ENCODE data around the gene UTS2R. TPM values are rescaled to one million over a fixed set of nuclear protein-coding genes. Genes with fewer than 3 reads are reported as not detected.
A peak's percentile ranks its signal among the peaks of the same experiment; 100 is the strongest.

The UTS2R gene
- total and polyA plus RNA-seq, 2 of the 4 experiments (the other 2 are of a cell fraction) = not detected

DNA sequence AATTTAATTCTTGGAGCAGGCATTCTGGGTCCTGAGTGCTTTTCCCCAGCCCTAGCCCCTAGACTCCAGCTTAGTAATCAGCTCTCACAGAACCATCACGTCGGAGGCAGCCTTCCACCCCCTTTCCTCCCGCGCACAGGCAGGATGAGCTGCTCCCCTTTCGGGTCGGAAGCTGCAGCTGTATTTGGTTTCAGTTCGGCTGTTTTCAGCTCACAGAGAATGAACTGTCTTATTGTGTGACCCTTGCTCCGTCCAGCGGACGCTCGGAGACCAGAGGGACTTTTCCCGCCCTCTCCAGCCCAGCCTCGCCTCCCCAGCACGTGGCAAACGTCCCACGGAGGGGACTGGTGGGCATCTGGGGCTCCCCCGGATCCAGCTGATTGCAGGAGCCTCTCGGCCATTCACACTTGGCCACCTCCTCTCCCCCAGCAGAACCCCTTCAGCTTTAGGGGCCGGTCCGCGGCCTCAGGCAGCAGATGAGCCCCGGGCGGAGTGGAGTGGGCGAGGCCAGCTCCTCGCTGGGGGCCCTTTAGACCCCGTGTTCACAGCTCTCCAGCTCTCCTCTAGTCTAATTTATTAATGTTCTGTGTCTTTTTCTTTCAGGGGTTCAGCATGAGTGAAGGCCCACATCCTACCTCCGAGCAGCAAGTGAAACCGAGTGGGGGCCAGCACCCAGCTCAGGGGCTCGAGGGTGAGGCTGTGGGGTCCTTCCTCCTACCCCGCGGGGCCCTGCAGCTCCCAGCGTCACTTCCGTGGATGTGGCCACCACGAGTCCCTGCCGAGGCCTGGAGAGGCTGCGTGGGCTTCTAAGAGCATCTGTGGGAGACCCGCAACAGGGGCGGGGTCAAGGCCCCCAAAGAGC, 863 bp upstream of the UTS2R start:
- intact Hi-C loops (cut with micrococcal nuclease) (no loop called here), dilution Hi-C loops (cut with HindIII; ENCODE audit: low sequenced_read_pairs, unreplicated experiment) (no loop called here), in situ Hi-C loops (cut with MboI; ENCODE audit: low sequenced_read_pairs) (no loop called here)
- BruUV-seq (replicated peaks) = no TSS peak
- H3K9me3 ChIP-seq (ENCODE audit: control insufficient read depth, insufficient read depth, low read length) = no peaks in the 10 kb centered on the region
- peak overlapping the region; percentile 61 for H2AFZ ChIP-seq (replicated peaks; ENCODE audit: low read length, poor library complexity)
- no peak overlapping the region for H2BK5ac ChIP-seq (ENCODE audit: low read depth, low read length, poor library complexity, severe bottlenecking)
- H4K20me1 ChIP-seq (ENCODE audit: insufficient read depth, low read length) = no peaks in the 10 kb centered on the region
- no peak overlapping the region for H3K9ac ChIP-seq (ENCODE audit: low read depth, low read length)
- no peak overlapping the region for H3K14ac ChIP-seq (replicated peaks; ENCODE audit: low read depth, low read length)
- no peak overlapping the region for H2AK9ac ChIP-seq (replicated peaks; ENCODE audit: low read depth, low read length, poor library complexity)
- no peak overlapping the region for H3K23ac ChIP-seq (ENCODE audit: low read depth, low read length)
- H3K18ac ChIP-seq (ENCODE audit: low read depth, low read length) = no peak overlapping the region
- no peaks in the 10 kb centered on the region for H3K4me1 ChIP-seq (ENCODE audit: control insufficient read depth, insufficient read depth, low read length)
- no peak overlapping the region for H3K4ac ChIP-seq (ENCODE audit: low read depth, low read length)
- no peak overlapping the region for H4K91ac ChIP-seq (ENCODE audit: insufficient read depth, low read depth, low read length)
- H2BK20ac ChIP-seq (ENCODE audit: low read depth, low read length) = no peak overlapping the region
- ChIA-PET CTCF (interaction anchor here (0.6 kb wide), 1 partner anchor 8 kb away, joined by 6 read pairs; no protein-coding TSS in a partner anchor), POLR2A (ENCODE audit: unreplicated experiment) (no interaction called here)
- 32% methylated on average over 14 of the region's 38 CpGs; no CpG with 5 or more reads in 1 of the 2 experiments for WGBS, 2 experiments (ENCODE audit: extremely low coverage in 2 of 2, insufficient read length in 1 of 2)
- H3K27me3 ChIP-seq (ENCODE audit: control insufficient read depth, insufficient read depth, low read length) = peaks cover 63% of the 10 kb centered on the region
- no peak overlapping the region for H2AK5ac ChIP-seq (ENCODE audit: low read depth, low read length)
- H3K4me3 ChIP-seq (ENCODE audit: insufficient read depth, low read depth, low read length) = peak overlapping the region; percentile 7; the same call in 1 of the 2 replicates
- TF ChIP-seq NFE2L2 (IDR thresholded peaks at IDR 0.05; ENCODE audit: low read depth, low read length) (no peak), CHD1 (IDR thresholded peaks at IDR 0.05; ENCODE audit: low read depth, low read length) (no peak), RAD21 (IDR thresholded peaks at IDR 0.05; ENCODE audit: low read length) (no peak), RFX5 (IDR thresholded peaks at IDR 0.05; ENCODE audit: low read depth, low read length) (no peak), POLR2A (IDR thresholded peaks at IDR 0.05; ENCODE audit: low read depth, low read length) (no peak)
- TF ChIP-seq, protein P1, sequence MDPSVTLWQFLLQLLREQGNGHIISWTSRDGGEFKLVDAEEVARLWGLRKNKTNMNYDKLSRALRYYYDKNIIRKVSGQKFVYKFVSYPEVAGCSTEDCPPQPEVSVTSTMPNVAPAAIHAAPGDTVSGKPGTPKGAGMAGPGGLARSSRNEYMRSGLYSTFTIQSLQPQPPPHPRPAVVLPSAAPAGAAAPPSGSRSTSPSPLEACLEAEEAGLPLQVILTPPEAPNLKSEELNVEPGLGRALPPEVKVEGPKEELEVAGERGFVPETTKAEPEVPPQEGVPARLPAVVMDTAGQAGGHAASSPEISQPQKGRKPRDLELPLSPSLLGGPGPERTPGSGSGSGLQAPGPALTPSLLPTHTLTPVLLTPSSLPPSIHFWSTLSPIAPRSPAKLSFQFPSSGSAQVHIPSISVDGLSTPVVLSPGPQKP (IDR thresholded peaks at IDR 0.05; ENCODE audit: borderline replicate concordance, low read depth, low read length) = no peak
- TF ChIP-seq, protein P2, sequence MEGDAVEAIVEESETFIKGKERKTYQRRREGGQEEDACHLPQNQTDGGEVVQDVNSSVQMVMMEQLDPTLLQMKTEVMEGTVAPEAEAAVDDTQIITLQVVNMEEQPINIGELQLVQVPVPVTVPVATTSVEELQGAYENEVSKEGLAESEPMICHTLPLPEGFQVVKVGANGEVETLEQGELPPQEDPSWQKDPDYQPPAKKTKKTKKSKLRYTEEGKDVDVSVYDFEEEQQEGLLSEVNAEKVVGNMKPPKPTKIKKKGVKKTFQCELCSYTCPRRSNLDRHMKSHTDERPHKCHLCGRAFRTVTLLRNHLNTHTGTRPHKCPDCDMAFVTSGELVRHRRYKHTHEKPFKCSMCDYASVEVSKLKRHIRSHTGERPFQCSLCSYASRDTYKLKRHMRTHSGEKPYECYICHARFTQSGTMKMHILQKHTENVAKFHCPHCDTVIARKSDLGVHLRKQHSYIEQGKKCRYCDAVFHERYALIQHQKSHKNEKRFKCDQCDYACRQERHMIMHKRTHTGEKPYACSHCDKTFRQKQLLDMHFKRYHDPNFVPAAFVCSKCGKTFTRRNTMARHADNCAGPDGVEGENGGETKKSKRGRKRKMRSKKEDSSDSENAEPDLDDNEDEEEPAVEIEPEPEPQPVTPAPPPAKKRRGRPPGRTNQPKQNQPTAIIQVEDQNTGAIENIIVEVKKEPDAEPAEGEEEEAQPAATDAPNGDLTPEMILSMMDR (conservative IDR thresholded peaks at IDR 0.05; ENCODE audit: low read depth, low read length) = no peak
- TF ChIP-seq, protein P3, sequence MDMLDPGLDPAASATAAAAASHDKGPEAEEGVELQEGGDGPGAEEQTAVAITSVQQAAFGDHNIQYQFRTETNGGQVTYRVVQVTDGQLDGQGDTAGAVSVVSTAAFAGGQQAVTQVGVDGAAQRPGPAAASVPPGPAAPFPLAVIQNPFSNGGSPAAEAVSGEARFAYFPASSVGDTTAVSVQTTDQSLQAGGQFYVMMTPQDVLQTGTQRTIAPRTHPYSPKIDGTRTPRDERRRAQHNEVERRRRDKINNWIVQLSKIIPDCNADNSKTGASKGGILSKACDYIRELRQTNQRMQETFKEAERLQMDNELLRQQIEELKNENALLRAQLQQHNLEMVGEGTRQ (IDR thresholded peaks at IDR 0.05; ENCODE audit: low read depth, low read length) = no peak
- ATAC-seq (ENCODE audit: low read depth) (no peak; the same call in 1 of the 2 replicates), DNase-seq (no peak)
- H3K56ac ChIP-seq (ENCODE audit: extremely low read depth, insufficient read depth, low read length) = no peak overlapping the region
- H4K5ac ChIP-seq (ENCODE audit: low read depth, low read length) = no peak overlapping the region
- no peaks in the 10 kb centered on the region for H3K79me1 ChIP-seq (ENCODE audit: low read depth in 1 of 2, low read length in 2 of 2)
- H3K27ac ChIP-seq (ENCODE audit: insufficient read depth, low read length) = no peak overlapping the region
- no peak overlapping the region for H4K8ac ChIP-seq (ENCODE audit: low read depth in 2 of 2, low read length in 2 of 2)
- H2BK120ac ChIP-seq (ENCODE audit: low read depth, low read length) = no peak overlapping the region
- H3K36me3 ChIP-seq (ENCODE audit: control insufficient read depth, insufficient read depth, low read length) = no peaks in the 10 kb centered on the region
- no peak overlapping the region for H2BK15ac ChIP-seq (ENCODE audit: low read depth, low read length)
- no peaks in the 10 kb centered on the region for H3K9me1 ChIP-seq (ENCODE audit: insufficient read depth, low read length)
- H3K4me2 ChIP-seq (ENCODE audit: low read depth, low read length) = peak overlapping the region; percentile 38; the same call in 1 of the 2 replicates

All from IMR-90 (cell line).